Activated B cell treated with CpG ODN at 0.5 μM for 24 hours (primary cell): Measurements from ENCODE around the gene PDE1C. TPM values are rescaled to one million over a fixed set of nuclear protein-coding genes. Genes with fewer than 3 reads are reported as not detected.

ENCODE experiments used
- ATAC-seq: fragments of 200-7000 bp; cut with Tn5 transposase; one replicate; pipeline ENCODE4 v1.10.0; 2021; ENCODE audit warnings: low read depth, mild to moderate bottlenecking, moderate library complexity
- CTCF ChIA-PET: fragments of 350-600 bp; sonication (Branson Sonifier 250); formaldehyde crosslinking; loops from one replicate; lab custom pipeline; 2021; ENCODE audit warnings: antibody characterized with exemption; lab: Charles Lee
- POLR2A ChIA-PET: fragments of 350-600 bp; sonication (Branson Sonifier 250); formaldehyde crosslinking; loops from one replicate; lab custom pipeline; 2021; ENCODE audit warnings: antibody characterized with exemption; lab: Charles Lee
- DNase-seq: peaks from one replicate; pipeline ENCODE4 v3.0.0; 2022
- H3K27ac Mint-ChIP-seq: one replicate; pipeline ENCODE4 v1.8.0; 2020; ENCODE audit warnings: mixed read lengths
- H3K27me3 Mint-ChIP-seq: one replicate; pipeline ENCODE4 v1.8.0; 2021; ENCODE audit warnings: mixed read lengths
- H3K36me3 Mint-ChIP-seq: one replicate; pipeline ENCODE4 v1.8.0; 2021; ENCODE audit warnings: low read depth, mixed read lengths
- H3K4me1 Mint-ChIP-seq: one replicate; pipeline ENCODE4 v1.8.0; 2021; ENCODE audit warnings: mixed read lengths
- H3K4me3 Mint-ChIP-seq: one replicate; pipeline ENCODE4 v1.8.0; 2020; ENCODE audit warnings: mild to moderate bottlenecking, mixed read lengths
- H3K9me3 Mint-ChIP-seq: one replicate; pipeline ENCODE4 v1.8.0; 2020; ENCODE audit warnings: mixed read lengths
- intact Hi-C: fragments of 100-400 bp; cut with micrococcal nuclease; formaldehyde crosslinking; loops from one replicate; pipeline ENCODE4 v1.15.1; 2024
- total RNA-seq: library from RNA; stranded (reverse); gene quantifications from 2 replicates; pipeline ENCODE4 v1.2.3, GENCODE V29; 2022
- TF ChIP-seq, protein P1 (sequence below): fragments of 200-600 bp; IDR thresholded peaks from one replicate; pipeline ENCODE4 v1.8.0; 2022; ENCODE audit warnings: antibody characterized with exemption, mild to moderate bottlenecking

The PDE1C gene
- total RNA-seq, 1 donor from 2014 or later: not detected

DNA sequence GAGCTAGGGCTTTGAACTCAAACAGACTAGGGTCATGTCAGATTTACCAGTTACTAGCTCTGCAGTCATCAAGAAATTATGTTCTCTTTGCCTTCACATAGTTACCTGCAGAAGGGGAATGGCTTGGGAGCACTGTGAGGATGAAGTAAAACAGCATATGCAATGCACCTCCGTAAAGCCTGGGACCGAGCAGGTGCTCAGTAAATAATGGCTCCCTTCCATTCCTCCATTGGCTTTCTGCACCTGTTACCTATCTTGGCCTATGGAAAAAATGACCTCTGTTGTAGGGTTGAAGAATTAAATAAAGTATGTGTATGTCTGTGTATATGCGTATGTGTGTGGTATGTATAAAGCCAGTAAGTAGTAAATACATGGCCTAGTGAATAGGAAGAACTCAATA lies 78.8 kb downstream of the PDE1C start:
- H3K36me3 Mint-ChIP-seq: no peaks in the 10 kb centered on the region

DNA sequence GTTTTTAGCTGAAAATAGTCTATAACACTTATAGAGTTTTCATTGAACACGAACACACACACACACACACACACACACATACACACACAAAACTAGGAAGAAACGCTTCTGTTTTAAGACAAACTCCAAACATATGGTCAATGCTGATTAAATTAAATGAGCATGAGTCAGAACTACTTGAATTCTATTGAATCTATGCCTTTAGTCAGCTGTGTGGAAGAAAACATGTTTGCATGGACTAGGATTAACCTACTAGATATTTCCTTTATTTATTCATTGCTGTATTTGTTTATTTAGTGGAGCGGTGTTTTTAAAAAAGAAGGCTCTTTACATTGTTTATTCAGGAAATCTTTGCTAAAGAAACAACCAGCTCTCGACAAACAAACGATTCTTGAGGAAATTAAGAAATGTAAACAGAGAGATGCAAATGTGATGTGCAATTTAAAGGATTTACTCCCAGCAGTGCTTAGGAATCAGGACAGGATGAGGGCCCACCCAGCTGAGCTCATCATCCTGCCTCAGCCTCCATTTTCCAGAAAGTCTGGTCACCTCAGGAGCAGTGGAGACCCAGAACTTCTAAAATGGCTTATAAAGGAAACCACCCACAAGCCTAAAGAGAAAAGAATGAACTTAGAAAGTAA lies 83.2 kb downstream of the PDE1C start:
- ATAC-seq: no peak

More for the DNA sequence above, 78.8 kb downstream of the PDE1C start:
- ChIA-PET POLR2A (no interaction called here), CTCF (no interaction called here)
- TF ChIP-seq, protein P1, sequence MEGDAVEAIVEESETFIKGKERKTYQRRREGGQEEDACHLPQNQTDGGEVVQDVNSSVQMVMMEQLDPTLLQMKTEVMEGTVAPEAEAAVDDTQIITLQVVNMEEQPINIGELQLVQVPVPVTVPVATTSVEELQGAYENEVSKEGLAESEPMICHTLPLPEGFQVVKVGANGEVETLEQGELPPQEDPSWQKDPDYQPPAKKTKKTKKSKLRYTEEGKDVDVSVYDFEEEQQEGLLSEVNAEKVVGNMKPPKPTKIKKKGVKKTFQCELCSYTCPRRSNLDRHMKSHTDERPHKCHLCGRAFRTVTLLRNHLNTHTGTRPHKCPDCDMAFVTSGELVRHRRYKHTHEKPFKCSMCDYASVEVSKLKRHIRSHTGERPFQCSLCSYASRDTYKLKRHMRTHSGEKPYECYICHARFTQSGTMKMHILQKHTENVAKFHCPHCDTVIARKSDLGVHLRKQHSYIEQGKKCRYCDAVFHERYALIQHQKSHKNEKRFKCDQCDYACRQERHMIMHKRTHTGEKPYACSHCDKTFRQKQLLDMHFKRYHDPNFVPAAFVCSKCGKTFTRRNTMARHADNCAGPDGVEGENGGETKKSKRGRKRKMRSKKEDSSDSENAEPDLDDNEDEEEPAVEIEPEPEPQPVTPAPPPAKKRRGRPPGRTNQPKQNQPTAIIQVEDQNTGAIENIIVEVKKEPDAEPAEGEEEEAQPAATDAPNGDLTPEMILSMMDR: no peak
- ATAC-seq (no peak), DNase-seq (no peak)
- no peaks in the 10 kb centered on the region for H3K9me3 Mint-ChIP-seq
- H3K4me1 Mint-ChIP-seq: no peaks in the 10 kb centered on the region
- intact Hi-C loops: no loop called here
- no peak overlapping the region for H3K4me3 Mint-ChIP-seq
- no peaks in the 10 kb centered on the region for H3K27me3 Mint-ChIP-seq
- no peak overlapping the region for H3K27ac Mint-ChIP-seq

DNA sequence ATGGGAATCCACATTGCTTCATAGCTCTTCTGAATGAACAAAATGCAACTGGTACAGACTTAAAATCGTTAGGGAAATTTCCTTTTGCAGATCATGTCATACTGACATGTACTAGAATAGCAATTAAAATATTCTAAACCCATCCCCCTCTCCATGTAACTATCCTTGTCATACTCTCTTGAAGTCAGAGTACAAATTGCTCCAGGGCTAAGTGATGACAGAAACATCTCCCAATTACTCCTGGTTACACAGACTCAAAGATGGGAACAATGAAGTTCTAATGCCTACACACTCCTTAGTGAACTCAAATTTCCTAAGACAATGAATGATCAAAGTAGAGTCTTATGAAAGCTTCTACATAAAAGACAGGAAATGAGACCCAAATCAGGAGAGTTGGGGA lies 87.2 kb downstream of the PDE1C start:
- no peaks in the 10 kb centered on the region for H3K27me3 Mint-ChIP-seq
- intact Hi-C loops: no loop called here

More for the DNA sequence above, 83.2 kb downstream of the PDE1C start:
- Mint-ChIP-seq H3K4me1 (no peaks in the 10 kb centered on the region), H3K27me3 (no peaks in the 10 kb centered on the region), H3K27ac (no peak overlapping the region), H3K36me3 (no peaks in the 10 kb centered on the region), H3K4me3 (no peak overlapping the region), H3K9me3 (no peaks in the 10 kb centered on the region)
- CTCF ChIA-PET: no interaction called here
- TF ChIP-seq, protein P1: no peak
- POLR2A ChIA-PET: no interaction called here
- intact Hi-C loops: no loop called here
- DNase-seq: no peak

DNA sequence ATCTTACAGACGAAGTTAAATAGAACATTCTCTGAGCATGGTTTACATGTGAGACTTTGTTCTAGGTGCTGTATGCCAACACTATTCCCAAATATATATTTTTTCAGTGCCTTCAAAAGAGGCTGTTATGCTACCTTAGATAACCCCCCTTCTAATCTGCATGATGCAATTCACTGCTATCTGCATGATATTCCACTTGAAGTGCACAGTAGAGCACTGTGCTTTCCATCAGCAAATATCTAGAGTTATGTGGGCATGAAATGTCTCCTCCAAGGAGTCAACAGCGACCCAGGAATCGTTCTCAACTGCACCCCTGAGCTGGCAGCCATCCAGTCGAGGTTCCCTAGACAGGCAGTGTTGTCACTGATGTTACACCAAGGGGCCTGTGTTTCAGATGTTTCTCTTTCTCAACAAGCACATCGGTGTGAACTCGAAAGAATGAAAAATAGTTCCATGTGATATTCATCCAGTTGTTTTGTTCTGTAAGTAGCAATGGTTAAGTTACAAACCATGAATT lies 88.3 kb downstream of the PDE1C start:
- intact Hi-C loops: no loop called here
- ATAC-seq: no peak
- TF ChIP-seq, protein P1: no peak
- Mint-ChIP-seq H3K27me3 (no peaks in the 10 kb centered on the region), H3K4me3 (no peak overlapping the region), H3K4me1 (no peaks in the 10 kb centered on the region), H3K27ac (no peak overlapping the region), H3K9me3 (no peaks in the 10 kb centered on the region), H3K36me3 (no peaks in the 10 kb centered on the region)
- ChIA-PET CTCF (no interaction called here), POLR2A (no interaction called here)
- DNase-seq: no peak

More for the DNA sequence above, 87.2 kb downstream of the PDE1C start:
- ChIA-PET POLR2A (no interaction called here), CTCF (no interaction called here)
- DNase-seq: no peak
- ATAC-seq: no peak
- Mint-ChIP-seq H3K4me3 (no peak overlapping the region), H3K4me1 (no peaks in the 10 kb centered on the region), H3K9me3 (no peaks in the 10 kb centered on the region), H3K36me3 (no peaks in the 10 kb centered on the region), H3K27ac (no peak overlapping the region)
- TF ChIP-seq, protein P1: no peak

DNA sequence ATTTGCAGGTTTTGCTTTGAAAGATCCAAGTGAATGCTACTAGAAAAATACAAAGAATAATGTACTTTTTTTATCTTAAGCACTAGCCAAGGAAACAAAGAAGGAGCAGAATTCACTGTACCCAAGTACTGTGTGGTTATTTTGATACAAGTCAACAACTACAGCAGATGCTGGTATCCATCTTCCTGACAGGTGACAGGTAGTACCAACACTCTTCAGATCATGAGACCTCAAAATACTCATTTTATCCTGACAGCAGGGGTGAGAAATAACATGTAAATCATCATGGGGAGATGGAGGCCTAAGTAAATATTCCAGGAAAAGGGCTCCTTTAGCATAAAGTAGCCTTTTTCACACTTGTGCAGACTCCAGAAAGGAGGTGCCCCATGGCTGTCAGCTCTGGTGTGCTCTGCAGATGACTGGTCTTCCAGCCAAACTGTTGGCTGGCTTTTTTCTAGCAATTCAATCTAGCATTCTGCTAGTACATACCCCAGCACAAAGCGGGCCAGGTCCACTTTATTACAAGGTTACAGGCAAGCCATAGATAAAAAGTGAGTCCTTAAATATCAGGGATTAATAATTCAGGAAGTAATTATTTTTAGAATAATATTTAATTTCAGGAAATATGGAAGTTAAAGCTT lies 90.4 kb downstream of the PDE1C start:
- ATAC-seq (no peak), DNase-seq (no peak)
- intact Hi-C loops: no loop called here
- no peaks in the 10 kb centered on the region for H3K9me3 Mint-ChIP-seq
- TF ChIP-seq, protein P1: no peak
- H3K4me3 Mint-ChIP-seq: no peak overlapping the region
- no peak overlapping the region for H3K27ac Mint-ChIP-seq
- CTCF ChIA-PET: no interaction called here
- POLR2A ChIA-PET: no interaction called here
- H3K4me1 Mint-ChIP-seq: no peaks in the 10 kb centered on the region
- no peaks in the 10 kb centered on the region for H3K27me3 Mint-ChIP-seq
- no peaks in the 10 kb centered on the region for H3K36me3 Mint-ChIP-seq
